Thyroid gland (tissue), 4 donors: ENCODE measurements around the gene SYNGR3.

Experiments
- POLR2A ChIP-seq, 2 donors: fragments of 450-650 bp; IDR thresholded peaks; one replicate each; pipeline ENCODE4 v1.6.1; 2017; ENCODE audit warnings: antibody characterized with exemption in 2 of 2, mild to moderate bottlenecking in 2 of 2, moderate library complexity in 1 of 2
- TF ChIP-seq, protein P1 (sequence below), 6 experiments: fragments of 200-600 bp in 3 of 6; fragments of 450-650 bp in 3 of 6; sonication (generic) in 3 of 6; IDR thresholded peaks; one replicate each; pipeline ENCODE4 v1.5.1; 2016 to 2019; ENCODE audit warnings: antibody characterized with exemption in 6 of 6, mild to moderate bottlenecking in 2 of 6, inconsistent platforms in 1 of 6, moderate library complexity in 1 of 6

DNA sequence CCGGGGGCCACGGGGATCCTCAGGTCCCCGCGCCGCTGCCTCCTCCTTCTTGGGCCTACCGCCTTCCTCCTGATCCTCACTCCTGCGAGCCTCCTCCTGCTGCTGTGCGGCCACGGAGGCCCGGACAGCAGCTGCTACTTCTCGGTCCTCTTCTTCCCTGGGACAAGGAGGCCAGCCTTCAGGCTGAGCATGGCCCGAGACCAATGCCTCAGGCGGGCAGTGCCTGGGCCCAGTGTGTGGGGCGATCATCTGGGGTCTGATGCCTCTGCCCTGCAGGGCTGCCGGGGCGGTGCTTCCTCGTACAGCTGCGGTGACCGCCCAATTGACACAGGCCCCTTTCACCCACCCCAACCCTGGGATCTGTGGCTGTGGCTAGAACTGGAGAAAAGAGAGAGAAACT, 11.3 kb downstream of the SYNGR3 start:
- TF ChIP-seq, protein P1, sequence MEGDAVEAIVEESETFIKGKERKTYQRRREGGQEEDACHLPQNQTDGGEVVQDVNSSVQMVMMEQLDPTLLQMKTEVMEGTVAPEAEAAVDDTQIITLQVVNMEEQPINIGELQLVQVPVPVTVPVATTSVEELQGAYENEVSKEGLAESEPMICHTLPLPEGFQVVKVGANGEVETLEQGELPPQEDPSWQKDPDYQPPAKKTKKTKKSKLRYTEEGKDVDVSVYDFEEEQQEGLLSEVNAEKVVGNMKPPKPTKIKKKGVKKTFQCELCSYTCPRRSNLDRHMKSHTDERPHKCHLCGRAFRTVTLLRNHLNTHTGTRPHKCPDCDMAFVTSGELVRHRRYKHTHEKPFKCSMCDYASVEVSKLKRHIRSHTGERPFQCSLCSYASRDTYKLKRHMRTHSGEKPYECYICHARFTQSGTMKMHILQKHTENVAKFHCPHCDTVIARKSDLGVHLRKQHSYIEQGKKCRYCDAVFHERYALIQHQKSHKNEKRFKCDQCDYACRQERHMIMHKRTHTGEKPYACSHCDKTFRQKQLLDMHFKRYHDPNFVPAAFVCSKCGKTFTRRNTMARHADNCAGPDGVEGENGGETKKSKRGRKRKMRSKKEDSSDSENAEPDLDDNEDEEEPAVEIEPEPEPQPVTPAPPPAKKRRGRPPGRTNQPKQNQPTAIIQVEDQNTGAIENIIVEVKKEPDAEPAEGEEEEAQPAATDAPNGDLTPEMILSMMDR (IDR thresholded peaks at IDR 0.05), result no peak
- no peak for TF ChIP-seq POLR2A (IDR thresholded peaks at IDR 0.05)
